Heart left ventricle (tissue), 16 donors: ENCODE data around the gene CD209. TPM values are rescaled to one million over a fixed set of nuclear protein-coding genes. Genes with fewer than 3 reads are reported as not detected.

ENCODE experiments used
- ATAC-seq, 4 donors: fragments of 200-7000 bp; cut with Tn5 transposase; one replicate each; pipeline ENCODE4 v1.9.1; 2020 to 2022; ENCODE audit warnings: moderate library complexity in 4 of 4, mild to moderate bottlenecking in 3 of 4, moderate number of reproducible peaks in 1 of 4
- DNase-seq, 5 donors: peaks; one replicate each; pipeline ENCODE4 v3.0.0-alpha.2; 2020
- H3K27ac ChIP-seq, 12 donors: fragments of 200-600 bp; sonication (generic) in 4 of 12; one replicate each; pipeline versions ENCODE4 v1.5.0 to v1.8.0; 2016 to 2022; ENCODE audit warnings: mild to moderate bottlenecking in 2 of 12
- H3K27me3 ChIP-seq, 9 donors: fragments of 200-600 bp; sonication (generic) in 2 of 9; one replicate each; pipeline versions ENCODE4 v1.5.1 to v1.8.0; 2016 to 2022; ENCODE audit warnings: mild to moderate bottlenecking in 3 of 9
- H3K36me3 ChIP-seq, 9 donors: fragments of 200-600 bp; sonication (generic) in 2 of 9; one replicate each; pipeline versions ENCODE4 v1.5.0 to v1.8.0; 2018 to 2022; ENCODE audit warnings: mild to moderate bottlenecking in 2 of 9
- H3K4me1 ChIP-seq, 12 donors: fragments of 200-600 bp; sonication (generic) in 4 of 12; one replicate each; pipeline versions ENCODE4 v1.5.0 to v1.8.0; 2016 to 2022; ENCODE audit warnings: mild to moderate bottlenecking in 3 of 12
- H3K4me3 ChIP-seq, 12 donors: fragments of 200-600 bp; sonication (generic) in 4 of 12; one replicate each; pipeline versions ENCODE4 v1.5.0 to v1.8.0; 2017 to 2022; ENCODE audit warnings: mild to moderate bottlenecking in 9 of 12, moderate library complexity in 4 of 12
- H3K9me3 ChIP-seq, 12 donors: fragments of 200-600 bp; sonication (generic) in 4 of 12; one replicate each; pipeline versions ENCODE4 v1.5.0 to v1.8.0; 2016 to 2022; ENCODE audit warnings: mild to moderate bottlenecking in 1 of 12
- POLR2A ChIP-seq, 2 donors: fragments of 450-650 bp; IDR thresholded peaks; one replicate each; pipeline ENCODE4 v1.6.1; 2017; ENCODE audit warnings: antibody characterized with exemption in 2 of 2, mild to moderate bottlenecking in 2 of 2, moderate library complexity in 2 of 2
- WGBS, 4 donors: extraction: QIAGEN DNeasy Blood & Tissue Kit in 2 of 4; methylation state at CpG; one replicate each; pipeline versions ENCODE4 v1.1.5 to v1.1.7; 2013 to 2018; 5-methylcytosine and 5-hydroxymethylcytosine counted together
- intact Hi-C, 10 donors: fragments of 100-400 bp; cut with DNase I; formaldehyde crosslinking; loops; one replicate each; pipeline versions ENCODE4 v1.11.1 to v1.14.2; 2022
- polyA plus RNA-seq, 2 donors: library from polyadenylated mRNA; stranded (reverse); fragments of 200-250 nt; gene quantifications; one replicate each; pipeline ENCODE4 v1.2.3, GENCODE V29; 2013
- total RNA-seq, 9 donors: library from RNA; depleted of rRNA in 2 of 9; stranded (reverse); fragments of >200 nt in 2 of 9; fragmentation: NEBNext Ultra II Directional in 3 of 9; extraction: Animal tissue kit (Norgen Biotek cat#: 25700) in 3 of 9; gene quantifications; one replicate each; pipeline versions ENCODE4 v1.1.0 to v1.2.4, GENCODE V29; 2016 to 2023
- TF ChIP-seq, protein P1 (sequence below), 12 donors: fragments of 200-600 bp; sonication (generic) in 4 of 12; IDR thresholded peaks; one replicate each; pipeline versions ENCODE4 v1.5.0 to v1.8.0; 2018 to 2022; ENCODE audit warnings: antibody characterized with exemption in 12 of 12, mild to moderate bottlenecking in 5 of 12
- donor health status: ischemic (EF 13 %, LVEDD 7.1; RV severe dilation, severe dysfunction).
- donor health status: healthy with polysubstance abuse.
- donor health status: DM: no; HTN: yes; CAD: no.
- donor health status: DM: no; HTN: no; CAD: no.
- donor health status: ischemic (EF 25% LVEDD 6.9; RV normal size, moderate dysfunction).
- donor health status: ischemic (EF 25% LVEDD 5.7; RV mildly dilated, moderate dysfunction).
- donor health status: healthy.
- donor health status: DM: yes; HTN: yes; CAD: no.
- donor health status: ischemic (EF 35%, LVEDD 5.7; RV mildly dilated, moderate dysfunction).
- donor health status: nonischemic (EF 11% LVEDD 7.7; RV severe dilation, severe dysfunction).
- donor health status: DM: yes; HTN: yes; CAD: no.
- donor health status: PGD.
- donor health status: ischemic (EF 29% LVEDD 5.4; RV normal size, mild dysfunction).
- donor health status: nonischemic (EF 23%, LVEDD 6.1; RV moderate dilation, normal function).

Gene CD209
- total and polyA plus RNA-seq, 11 donors: 0.53 to 56.2 (median 4.4) TPM

GRCh38 chr19:7722231-7722651 lies 25.1 kb downstream of the CD209 start:
- no peaks in the 10 kb centered on the region for H3K4me1 ChIP-seq
- H3K36me3 ChIP-seq: no peaks in the 10 kb centered on the region
- H3K27ac ChIP-seq: no peak overlapping the region
- WGBS, 4 donors: 53 to 64% (median 60%) methylated on average over 5 of the region's 5 CpGs
- intact Hi-C loops: no loop called here
- DNase-seq (no peak), ATAC-seq (no peak)
- H3K4me3 ChIP-seq: no peak overlapping the region
- peaks cover 0 to 26% (median 0%) of the 10 kb centered on the region in 9 donors for H3K27me3 ChIP-seq
- peaks cover 0 to 1% (median 0%) of the 10 kb centered on the region in 12 donors for H3K9me3 ChIP-seq
- TF ChIP-seq, protein P1, sequence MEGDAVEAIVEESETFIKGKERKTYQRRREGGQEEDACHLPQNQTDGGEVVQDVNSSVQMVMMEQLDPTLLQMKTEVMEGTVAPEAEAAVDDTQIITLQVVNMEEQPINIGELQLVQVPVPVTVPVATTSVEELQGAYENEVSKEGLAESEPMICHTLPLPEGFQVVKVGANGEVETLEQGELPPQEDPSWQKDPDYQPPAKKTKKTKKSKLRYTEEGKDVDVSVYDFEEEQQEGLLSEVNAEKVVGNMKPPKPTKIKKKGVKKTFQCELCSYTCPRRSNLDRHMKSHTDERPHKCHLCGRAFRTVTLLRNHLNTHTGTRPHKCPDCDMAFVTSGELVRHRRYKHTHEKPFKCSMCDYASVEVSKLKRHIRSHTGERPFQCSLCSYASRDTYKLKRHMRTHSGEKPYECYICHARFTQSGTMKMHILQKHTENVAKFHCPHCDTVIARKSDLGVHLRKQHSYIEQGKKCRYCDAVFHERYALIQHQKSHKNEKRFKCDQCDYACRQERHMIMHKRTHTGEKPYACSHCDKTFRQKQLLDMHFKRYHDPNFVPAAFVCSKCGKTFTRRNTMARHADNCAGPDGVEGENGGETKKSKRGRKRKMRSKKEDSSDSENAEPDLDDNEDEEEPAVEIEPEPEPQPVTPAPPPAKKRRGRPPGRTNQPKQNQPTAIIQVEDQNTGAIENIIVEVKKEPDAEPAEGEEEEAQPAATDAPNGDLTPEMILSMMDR (IDR thresholded peaks at IDR 0.05): no peak
- TF ChIP-seq POLR2A (IDR thresholded peaks at IDR 0.05): no peak

DNA sequence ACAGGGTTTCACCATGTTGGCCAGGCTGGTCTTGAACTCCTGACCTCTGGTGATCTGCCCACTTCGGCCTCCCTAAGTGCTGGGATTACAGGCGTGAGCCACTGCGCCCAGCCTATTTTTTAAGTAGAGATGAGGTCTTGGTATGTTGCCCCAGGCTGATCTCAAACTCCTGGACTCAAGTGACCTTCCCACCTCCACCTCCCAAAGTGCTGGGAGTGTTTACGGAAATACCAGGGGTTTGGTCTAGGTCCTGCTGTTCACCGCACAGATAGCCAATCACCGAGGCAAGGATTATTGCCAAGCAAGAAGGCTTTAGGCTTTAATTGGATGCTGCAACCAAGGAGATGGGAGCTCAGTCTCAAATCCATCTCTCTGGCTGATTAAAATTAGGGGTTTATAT lies 27.0 kb downstream of the CD209 start:
- Histone ChIP-seq H3K9me3 (peaks cover 0 to 18% (median 5%) of the 10 kb centered on the region in 12 donors), H3K36me3 (no peaks in the 10 kb centered on the region), H3K27ac (no peak overlapping the region), H3K4me3 (no peak overlapping the region), H3K27me3 (peaks cover 0 to 19% (median 0%) of the 10 kb centered on the region in 9 donors), H3K4me1 (no peaks in the 10 kb centered on the region)
- ATAC-seq (no peak), DNase-seq (no peak)
- intact Hi-C loops: no loop called here
- TF ChIP-seq POLR2A (IDR thresholded peaks at IDR 0.05): no peak
- TF ChIP-seq, protein P1 (IDR thresholded peaks at IDR 0.05): no peak
- 63 to 86% (median 83%) methylated on average over 6 of the region's 6 CpGs for WGBS, 4 donors

DNA sequence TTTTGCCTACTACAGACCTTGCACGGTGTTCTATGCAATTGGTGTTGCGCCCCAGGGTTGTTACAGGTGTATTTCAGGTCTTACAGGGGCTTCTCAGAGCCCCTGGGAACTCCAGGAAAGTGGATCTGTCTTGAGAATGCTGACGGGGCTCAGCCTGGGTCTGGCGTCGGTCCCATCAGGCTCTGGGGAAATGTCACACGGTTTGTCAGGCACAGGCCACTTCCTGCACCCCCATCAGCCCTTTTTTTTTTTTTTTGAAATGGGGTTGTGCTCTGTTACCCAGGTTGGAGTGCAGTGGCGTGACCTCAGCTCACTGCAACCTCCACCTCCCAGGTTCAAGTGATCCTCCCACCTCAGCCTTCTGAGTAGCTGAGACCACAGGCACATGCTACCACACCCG lies 28.7 kb downstream of the CD209 start:
- no peak overlapping the region for H3K27ac ChIP-seq
- 48 to 59% (median 49%) methylated on average over 8 of the region's 8 CpGs for WGBS, 4 donors
- H3K4me1 ChIP-seq: no peaks in the 10 kb centered on the region
- peaks cover 0 to 18% (median 5%) of the 10 kb centered on the region in 12 donors for H3K9me3 ChIP-seq
- ATAC-seq (no peak), DNase-seq (no peak)
- peaks cover 0 to 19% (median 0%) of the 10 kb centered on the region in 9 donors for H3K27me3 ChIP-seq
- no peak for TF ChIP-seq POLR2A (IDR thresholded peaks at IDR 0.05)
- TF ChIP-seq, protein P1 (IDR thresholded peaks at IDR 0.05): no peak
- H3K4me3 ChIP-seq: no peak overlapping the region
- intact Hi-C loops: no loop called here
- H3K36me3 ChIP-seq: no peaks in the 10 kb centered on the region

DNA sequence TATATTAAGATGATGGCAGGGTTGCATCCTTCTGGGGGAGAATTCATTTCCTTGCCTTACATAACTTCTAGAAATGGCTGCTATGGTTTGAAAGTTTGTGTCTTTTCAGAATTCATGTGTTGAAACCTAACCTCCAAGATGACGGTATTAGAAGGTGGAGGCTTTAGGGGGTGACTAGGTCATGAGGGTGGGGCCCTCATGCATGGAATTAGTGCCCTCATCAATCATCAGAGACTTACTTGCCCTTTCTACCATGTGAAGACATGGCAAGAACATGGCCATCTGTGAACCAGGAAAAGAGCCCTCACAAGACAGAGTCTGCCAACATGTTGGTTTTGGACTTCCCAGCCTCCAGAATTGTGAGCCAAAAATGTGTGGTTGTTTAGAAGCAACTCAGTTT lies 30.6 kb downstream of the CD209 start:
- peaks cover 0 to 10% (median 0%) of the 10 kb centered on the region in 9 donors for H3K27me3 ChIP-seq
- no peak for ATAC-seq
- H3K36me3 ChIP-seq: no peaks in the 10 kb centered on the region
- H3K4me1 ChIP-seq: no peaks in the 10 kb centered on the region
- H3K4me3 ChIP-seq: no peak overlapping the region
- no peak for DNase-seq
- peaks cover 0 to 18% (median 5%) of the 10 kb centered on the region in 12 donors for H3K9me3 ChIP-seq
- no peak overlapping the region for H3K27ac ChIP-seq
- intact Hi-C loops: no loop called here
- TF ChIP-seq, protein P1 (IDR thresholded peaks at IDR 0.05): no peak
- no peak for TF ChIP-seq POLR2A (IDR thresholded peaks at IDR 0.05)
- WGBS, 4 donors: 70 to 88% (median 81%) methylated on average over 1 of the region's 1 CpG
